ENCODE measurements around the gene GLYATL1. TPM values are rescaled to one million over a fixed set of nuclear protein-coding genes. Genes with fewer than 3 reads are reported as not detected.
A peak's percentile ranks its signal among the peaks of the same experiment; 100 is the strongest.

Gene GLYATL1
- total and polyA plus RNA-seq, 2 of the 13 experiments (the other 11 are each of a cell fraction or from before 2014, with no cell fraction given) = 0.17 TPM; not detected in 1

- TF ChIP-seq ZHX1 (CRISPR knock-in tag; IDR thresholded peaks at IDR 0.05; ENCODE audit: low read depth) (no peak), ZNF280B (CRISPR knock-in tag; IDR thresholded peaks at IDR 0.05; ENCODE audit: borderline replicate concordance) (no peak), STAT5B (CRISPR knock-in tag; IDR thresholded peaks at IDR 0.05) (no peak), ZNF644 (CRISPR knock-in tag; IDR thresholded peaks at IDR 0.05; ENCODE audit: low read depth) (no peak), ZSCAN20 (CRISPR knock-in tag; IDR thresholded peaks at IDR 0.05; ENCODE audit: borderline replicate concordance) (no peak), ZNF850 (CRISPR knock-in tag; conservative IDR thresholded peaks at IDR 0.05) (no peak), PLRG1 (conservative IDR thresholded peaks at IDR 0.05) (no peak), EHMT2 (IDR thresholded peaks at IDR 0.05; ENCODE audit: borderline replicate concordance, low read depth, low read length) (no peak), ZSCAN29 (CRISPR knock-in tag; conservative IDR thresholded peaks at IDR 0.05) (no peak), ZNF598 (CRISPR knock-in tag; IDR thresholded peaks at IDR 0.05; ENCODE audit: borderline replicate concordance) (no peak), ELK4 (CRISPR knock-in tag; IDR thresholded peaks at IDR 0.05; ENCODE audit: borderline replicate concordance) (no peak), CBFB (CRISPR knock-in tag; IDR thresholded peaks at IDR 0.05) (0 out of 2 replicates have a peak, but pooled peaks have one; percentile 61), MTERF4 (CRISPR knock-in tag; IDR thresholded peaks at IDR 0.05) (no peak), HNRNPK (IDR thresholded peaks at IDR 0.05; ENCODE audit: low read depth, low read length, poor library complexity, severe bottlenecking) (no peak), MBD4 (IDR thresholded peaks at IDR 0.05; ENCODE audit: borderline replicate concordance, low read length) (no peak), CAMTA2 (CRISPR knock-in tag; IDR thresholded peaks at IDR 0.05; ENCODE audit: borderline replicate concordance) (no peak), IKZF4 (CRISPR knock-in tag; IDR thresholded peaks at IDR 0.05; ENCODE audit: borderline replicate concordance, low read depth, not compliant biosample characterization) (no peak), KLF15 (CRISPR knock-in tag; IDR thresholded peaks at IDR 0.05; ENCODE audit: borderline replicate concordance) (no peak), SAFB2 (CRISPR knock-in tag; IDR thresholded peaks at IDR 0.05; ENCODE audit: borderline replicate concordance, low read depth) (no peak), PAF1 (CRISPR knock-in tag; IDR thresholded peaks at IDR 0.05) (no peak)
Observed at GRCh38 chr11:58926251-58926650, 13.0 kb upstream of the GLYATL1 start (continued).
